Uterus (tissue), 4 donors: ENCODE data around the gene PDS5B. TPM values are rescaled to one million over a fixed set of nuclear protein-coding genes. Genes with fewer than 3 reads are reported as not detected.

Experiments
- DNase-seq, 2 donors: peaks; one replicate each; pipeline ENCODE4 v3.0.0-alpha.2; 2019 to 2020
- H3K27ac ChIP-seq, 2 donors: fragments of 200-600 bp; sonication (generic); 1 replicate in 1 of 2; 2 replicates in 1 of 2; pipeline ENCODE4 v1.5.1; 2016 to 2018
- H3K27me3 ChIP-seq, 2 donors: fragments of 200-600 bp; sonication (generic); one replicate each; pipeline ENCODE4 v1.5.1; 2018 to 2019; ENCODE audit warnings: control low read depth in 1 of 2
- H3K36me3 ChIP-seq, 2 donors: fragments of 200-600 bp; sonication (generic); one replicate each; pipeline ENCODE4 v1.5.1; 2019; ENCODE audit warnings: control low read depth in 1 of 2
- H3K4me1 ChIP-seq, 2 donors: fragments of 200-600 bp; sonication (generic); one replicate each; pipeline ENCODE4 v1.5.1; 2018 to 2019; ENCODE audit warnings: control low read depth in 1 of 2
- H3K4me3 ChIP-seq, 2 donors: fragments of 200-600 bp; sonication (generic); 1 replicate in 1 of 2; 2 replicates in 1 of 2; pipeline ENCODE4 v1.5.1; 2018 to 2019; ENCODE audit warnings: mild to moderate bottlenecking in 1 of 2
- H3K9me3 ChIP-seq, 2 donors: fragments of 200-600 bp; sonication (generic); one replicate each; pipeline ENCODE4 v1.5.1; 2019; ENCODE audit warnings: control low read depth in 1 of 2
- POLR2A ChIP-seq, 2 donors: fragments of 450-650 bp; IDR thresholded peaks; one replicate each; pipeline ENCODE4 v1.6.1; 2016; ENCODE audit warnings: antibody characterized with exemption in 2 of 2, mild to moderate bottlenecking in 1 of 2, moderate library complexity in 1 of 2
- intact Hi-C: fragments of 100-400 bp; cut with DNase I; formaldehyde crosslinking; loops from one replicate; pipeline ENCODE4 v1.15.1; 2023; ENCODE audit warnings: low total_unique reads
- total RNA-seq, 4 donors: library from RNA; depleted of rRNA in 3 of 4; stranded (reverse); fragments of >200 nt in 3 of 4; gene quantifications; one replicate each; pipeline versions ENCODE4 v1.1.0 to v1.2.4, GENCODE V29; 2014 to 2023
- TF ChIP-seq, protein P1 (sequence below), 4 experiments: fragments of 200-600 bp in 2 of 4; fragments of 450-650 bp in 2 of 4; sonication (generic) in 2 of 4; IDR thresholded peaks; one replicate each; pipeline ENCODE4 v1.5.1; 2016 to 2019; ENCODE audit warnings: antibody characterized with exemption in 4 of 4, mild to moderate bottlenecking in 2 of 4, moderate library complexity in 1 of 4
- donor health status: DM: yes; HTN: yes; CAD: no.

PDS5B gene
- total RNA-seq, 4 donors from 2014 or later, result 36.6 to 192 (median 91.0) TPM

GRCh38 chr13:32589471-32589870 is 3.2 kb downstream of the PDS5B start:
- H3K27me3 ChIP-seq, result no peaks in the 10 kb centered on the region
- TF ChIP-seq, protein P1, sequence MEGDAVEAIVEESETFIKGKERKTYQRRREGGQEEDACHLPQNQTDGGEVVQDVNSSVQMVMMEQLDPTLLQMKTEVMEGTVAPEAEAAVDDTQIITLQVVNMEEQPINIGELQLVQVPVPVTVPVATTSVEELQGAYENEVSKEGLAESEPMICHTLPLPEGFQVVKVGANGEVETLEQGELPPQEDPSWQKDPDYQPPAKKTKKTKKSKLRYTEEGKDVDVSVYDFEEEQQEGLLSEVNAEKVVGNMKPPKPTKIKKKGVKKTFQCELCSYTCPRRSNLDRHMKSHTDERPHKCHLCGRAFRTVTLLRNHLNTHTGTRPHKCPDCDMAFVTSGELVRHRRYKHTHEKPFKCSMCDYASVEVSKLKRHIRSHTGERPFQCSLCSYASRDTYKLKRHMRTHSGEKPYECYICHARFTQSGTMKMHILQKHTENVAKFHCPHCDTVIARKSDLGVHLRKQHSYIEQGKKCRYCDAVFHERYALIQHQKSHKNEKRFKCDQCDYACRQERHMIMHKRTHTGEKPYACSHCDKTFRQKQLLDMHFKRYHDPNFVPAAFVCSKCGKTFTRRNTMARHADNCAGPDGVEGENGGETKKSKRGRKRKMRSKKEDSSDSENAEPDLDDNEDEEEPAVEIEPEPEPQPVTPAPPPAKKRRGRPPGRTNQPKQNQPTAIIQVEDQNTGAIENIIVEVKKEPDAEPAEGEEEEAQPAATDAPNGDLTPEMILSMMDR (IDR thresholded peaks at IDR 0.05), result no peak
- TF ChIP-seq POLR2A (IDR thresholded peaks at IDR 0.05), result no peak
- intact Hi-C loops, result no loop called here
- H3K4me3 ChIP-seq, result no peak overlapping the region
- H3K4me1 ChIP-seq, result peaks cover 0 to 7% of the 10 kb centered on the region in 2 donors
- H3K9me3 ChIP-seq, result no peaks in the 10 kb centered on the region
- H3K27ac ChIP-seq, result peak overlapping the region; percentile 97 to 100
- no peaks in the 10 kb centered on the region for H3K36me3 ChIP-seq
- DNase-seq, result no peak

GRCh38 chr13:32590266-32590665 is 4.0 kb downstream of the PDS5B start:
- no peak for DNase-seq
- intact Hi-C loops, result no loop called here
- peaks cover 0 to 7% of the 10 kb centered on the region in 2 donors for H3K4me1 ChIP-seq
- H3K27ac ChIP-seq, result peak overlapping the region; percentile 22 to 100
- TF ChIP-seq POLR2A (IDR thresholded peaks at IDR 0.05), result no peak
- TF ChIP-seq, protein P1 (IDR thresholded peaks at IDR 0.05), result no peak
- no peak overlapping the region for H3K4me3 ChIP-seq
- H3K9me3 ChIP-seq, result no peaks in the 10 kb centered on the region
- H3K27me3 ChIP-seq, result no peaks in the 10 kb centered on the region
- no peaks in the 10 kb centered on the region for H3K36me3 ChIP-seq

DNA sequence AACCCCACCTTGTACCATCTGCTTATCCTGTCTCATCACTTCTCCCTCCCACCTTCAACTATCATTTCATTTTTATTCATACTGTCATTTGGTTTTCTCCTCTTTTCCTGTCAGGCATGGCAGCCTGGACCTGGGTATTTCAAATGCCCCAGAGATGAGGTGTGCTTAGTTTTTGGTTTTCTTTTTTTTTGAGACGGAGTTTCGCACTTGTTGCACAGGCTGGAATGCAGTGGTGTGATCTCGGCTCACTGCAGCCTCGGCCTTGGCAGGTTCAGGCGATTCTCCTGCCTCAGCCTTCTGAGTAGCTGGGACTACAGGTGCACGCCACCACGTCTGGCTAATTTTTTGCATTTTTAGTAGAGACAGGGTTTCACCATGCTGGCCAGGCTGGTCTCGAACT is 5.8 kb downstream of the PDS5B start:
- DNase-seq, result no peak
- TF ChIP-seq, protein P1 (IDR thresholded peaks at IDR 0.05), result no peak
- no peak overlapping the region for H3K4me3 ChIP-seq
- H3K4me1 ChIP-seq, result peaks cover 0 to 7% of the 10 kb centered on the region in 2 donors
- no peaks in the 10 kb centered on the region for H3K27me3 ChIP-seq
- no peak overlapping the region for H3K27ac ChIP-seq
- H3K36me3 ChIP-seq, result no peaks in the 10 kb centered on the region
- intact Hi-C loops, result no loop called here
- H3K9me3 ChIP-seq, result no peaks in the 10 kb centered on the region

- intact Hi-C loops, result no loop called here
- no peak for DNase-seq
- Histone ChIP-seq H3K27ac (no peak overlapping the region), H3K9me3 (no peaks in the 10 kb centered on the region), H3K4me1 (peaks cover 0 to 7% of the 10 kb centered on the region in 2 donors), H3K27me3 (no peaks in the 10 kb centered on the region), H3K4me3 (no peak overlapping the region), H3K36me3 (no peaks in the 10 kb centered on the region)
- TF ChIP-seq, protein P1 (IDR thresholded peaks at IDR 0.05), result no peak
- TF ChIP-seq POLR2A (IDR thresholded peaks at IDR 0.05), result no peak
Measured at GRCh38 chr13:32594157-32594738, 8.0 kb downstream of the PDS5B start.

DNA sequence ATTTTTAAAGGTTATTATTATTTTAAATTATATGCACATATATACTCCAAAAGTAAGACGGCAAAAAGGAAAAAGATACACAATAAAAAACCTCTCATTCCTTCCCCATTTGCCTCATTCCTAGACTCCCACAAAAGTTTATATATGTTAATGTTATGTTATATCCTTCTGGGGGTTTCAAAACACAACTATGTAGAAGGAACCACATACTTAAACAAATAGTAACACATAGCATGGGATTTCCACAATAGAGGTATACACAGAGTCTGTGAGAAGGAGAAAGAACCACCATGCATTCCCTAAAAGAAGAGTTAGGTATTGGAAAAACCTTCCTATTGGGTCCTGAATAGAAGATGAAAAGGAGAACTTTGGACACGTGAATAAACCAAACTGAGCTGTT is 9.1 kb downstream of the PDS5B start:
- intact Hi-C loops, result no loop called here
- no peaks in the 10 kb centered on the region for H3K9me3 ChIP-seq
- TF ChIP-seq, protein P1 (IDR thresholded peaks at IDR 0.05), result no peak
- TF ChIP-seq POLR2A (IDR thresholded peaks at IDR 0.05), result no peak
- H3K27ac ChIP-seq, result no peak overlapping the region
- peaks cover 0 to 7% of the 10 kb centered on the region in 2 donors for H3K4me1 ChIP-seq
- no peak for DNase-seq
- H3K4me3 ChIP-seq, result no peak overlapping the region
- no peaks in the 10 kb centered on the region for H3K36me3 ChIP-seq
- H3K27me3 ChIP-seq, result no peaks in the 10 kb centered on the region
